ENCODE data around the gene ZBTB44. TPM values are rescaled to one million over a fixed set of nuclear protein-coding genes. Genes with fewer than 3 reads are reported as not detected.
"Not testable (repeated sequence)": the region's sequence is repeated elsewhere in the genome, so short reads cannot be mapped to it uniquely, and the experiment has no call there.

Gene ZBTB44, protein sequence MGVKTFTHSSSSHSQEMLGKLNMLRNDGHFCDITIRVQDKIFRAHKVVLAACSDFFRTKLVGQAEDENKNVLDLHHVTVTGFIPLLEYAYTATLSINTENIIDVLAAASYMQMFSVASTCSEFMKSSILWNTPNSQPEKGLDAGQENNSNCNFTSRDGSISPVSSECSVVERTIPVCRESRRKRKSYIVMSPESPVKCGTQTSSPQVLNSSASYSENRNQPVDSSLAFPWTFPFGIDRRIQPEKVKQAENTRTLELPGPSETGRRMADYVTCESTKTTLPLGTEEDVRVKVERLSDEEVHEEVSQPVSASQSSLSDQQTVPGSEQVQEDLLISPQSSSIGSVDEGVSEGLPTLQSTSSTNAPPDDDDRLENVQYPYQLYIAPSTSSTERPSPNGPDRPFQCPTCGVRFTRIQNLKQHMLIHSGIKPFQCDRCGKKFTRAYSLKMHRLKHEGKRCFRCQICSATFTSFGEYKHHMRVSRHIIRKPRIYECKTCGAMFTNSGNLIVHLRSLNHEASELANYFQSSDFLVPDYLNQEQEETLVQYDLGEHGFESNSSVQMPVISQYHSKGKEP
- total RNA-seq, result 165 TPM

DNA sequence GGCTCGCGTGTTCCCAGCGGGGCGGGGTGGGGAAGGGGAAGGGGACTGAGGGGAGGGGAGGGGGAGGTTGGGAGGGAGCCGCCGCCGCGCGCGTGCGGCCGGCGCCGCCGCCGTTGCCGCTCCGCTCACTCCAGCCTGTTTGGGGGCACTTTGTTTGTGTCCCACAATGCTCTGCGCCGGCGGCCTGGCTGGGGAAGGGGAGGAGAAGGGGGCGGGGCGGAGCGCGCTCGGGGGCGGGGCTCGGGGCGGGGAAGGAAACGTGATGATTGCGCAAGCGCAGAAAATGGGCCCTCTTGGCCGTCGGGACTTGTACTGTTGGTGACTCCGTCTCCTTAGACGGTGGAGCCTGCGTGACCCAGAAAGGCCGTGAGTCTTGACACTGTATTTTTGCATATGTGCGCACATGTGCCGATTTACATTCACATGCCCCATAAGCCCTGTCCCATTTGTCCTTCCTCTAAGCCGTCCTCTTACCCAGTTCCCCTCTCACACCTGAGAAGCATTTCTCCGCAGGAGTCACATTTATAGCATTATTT lies at the start of gene ZBTB44:
Gene ZBTB44, minus strand, starts transcription at position 168 of the 536 bp plus-strand sequence. CDS start 53,044 bp downstream, outside the sequence.
- FAIRE-seq (no peak), DNase-seq (ENCODE audit: low spot score in 2 of 2) (peak; percentile 96 to 98)

DNA sequence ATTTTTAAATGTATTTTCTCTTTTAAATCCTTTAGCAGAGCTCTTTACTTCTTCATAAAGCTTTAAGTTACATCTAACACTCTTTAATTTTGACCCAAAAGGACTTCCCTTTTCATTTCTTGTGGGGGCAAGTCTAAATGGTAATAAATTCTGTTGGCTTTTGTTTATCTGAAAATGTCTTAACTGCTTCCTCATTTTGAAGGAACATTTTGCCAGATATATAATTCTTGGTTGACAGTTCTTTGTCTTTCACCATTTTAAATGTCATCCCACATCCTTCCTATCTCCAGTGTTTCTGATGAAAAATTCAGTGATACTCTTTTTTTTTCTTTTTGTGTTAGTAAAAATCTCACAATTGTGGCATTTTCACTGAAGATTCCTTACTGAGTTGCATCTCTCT lies 44.7 kb upstream of the ZBTB44 start:
- FAIRE-seq, result no peak
- no peak for DNase-seq (ENCODE audit: low spot score in 2 of 2)

DNA sequence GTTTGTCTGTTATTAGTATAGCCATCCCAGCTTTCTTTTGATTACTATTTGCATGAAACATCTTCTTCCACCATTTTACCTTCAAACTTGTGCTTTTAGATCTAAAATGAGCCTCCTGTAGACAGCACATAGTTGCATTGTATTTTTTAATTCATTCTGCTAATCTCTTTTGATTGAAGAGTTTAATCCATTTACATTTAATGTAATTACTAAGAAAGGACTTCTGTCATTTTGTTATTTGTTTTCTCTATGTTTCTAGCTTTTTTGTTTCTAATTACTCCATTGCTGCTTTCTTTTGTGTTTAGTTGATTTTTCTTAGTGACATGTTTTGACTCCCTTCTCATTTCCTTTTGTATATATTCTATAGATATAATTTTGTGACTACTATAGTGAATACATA lies 43.7 kb upstream of the ZBTB44 start:
- DNase-seq (ENCODE audit: low spot score in 2 of 2) (no peak), FAIRE-seq (peak; percentile 17)

DNA sequence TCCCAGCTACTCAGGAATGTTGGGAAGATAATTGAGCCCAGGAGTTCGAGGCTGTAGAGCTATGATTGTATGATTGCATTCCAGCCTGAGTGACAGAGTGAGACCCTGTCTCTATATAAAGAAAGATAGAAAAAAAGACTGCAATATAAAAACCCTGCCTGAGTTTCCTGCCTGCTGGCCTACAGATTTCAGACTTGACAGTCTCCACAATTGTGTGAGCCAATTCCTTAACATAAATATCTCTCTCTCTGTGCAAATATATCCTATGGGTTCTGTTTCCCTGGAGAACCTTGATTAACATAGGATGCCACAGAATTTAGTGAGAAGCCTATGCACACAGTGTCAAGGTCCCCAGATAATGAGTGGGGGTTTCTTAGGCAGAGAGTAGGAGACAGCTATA lies 32.5 kb upstream of the ZBTB44 start:
- FAIRE-seq, result no peak
- no peak for DNase-seq (ENCODE audit: low spot score in 2 of 2)

DNA sequence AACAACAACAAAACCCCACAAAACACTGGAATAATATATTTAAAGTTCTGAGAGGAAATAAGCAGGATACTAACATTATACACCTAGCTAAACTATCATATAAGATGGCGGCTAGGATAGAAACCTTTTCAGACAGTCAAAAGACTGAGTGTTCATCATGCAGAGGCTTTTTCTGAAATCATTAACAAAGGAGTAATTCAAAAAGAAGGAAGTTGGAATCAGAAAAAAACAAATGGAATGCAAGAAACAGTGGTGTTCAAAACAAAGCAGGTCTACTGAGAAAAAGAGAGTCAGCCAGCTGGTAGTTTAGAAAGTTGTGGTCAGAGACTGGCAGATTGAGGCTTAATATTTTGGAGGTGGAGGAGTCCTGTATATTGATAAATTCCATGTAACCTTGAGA lies 30.1 kb upstream of the ZBTB44 start:
- FAIRE-seq, result no peak
- no peak for DNase-seq (ENCODE audit: low spot score in 2 of 2)

DNA sequence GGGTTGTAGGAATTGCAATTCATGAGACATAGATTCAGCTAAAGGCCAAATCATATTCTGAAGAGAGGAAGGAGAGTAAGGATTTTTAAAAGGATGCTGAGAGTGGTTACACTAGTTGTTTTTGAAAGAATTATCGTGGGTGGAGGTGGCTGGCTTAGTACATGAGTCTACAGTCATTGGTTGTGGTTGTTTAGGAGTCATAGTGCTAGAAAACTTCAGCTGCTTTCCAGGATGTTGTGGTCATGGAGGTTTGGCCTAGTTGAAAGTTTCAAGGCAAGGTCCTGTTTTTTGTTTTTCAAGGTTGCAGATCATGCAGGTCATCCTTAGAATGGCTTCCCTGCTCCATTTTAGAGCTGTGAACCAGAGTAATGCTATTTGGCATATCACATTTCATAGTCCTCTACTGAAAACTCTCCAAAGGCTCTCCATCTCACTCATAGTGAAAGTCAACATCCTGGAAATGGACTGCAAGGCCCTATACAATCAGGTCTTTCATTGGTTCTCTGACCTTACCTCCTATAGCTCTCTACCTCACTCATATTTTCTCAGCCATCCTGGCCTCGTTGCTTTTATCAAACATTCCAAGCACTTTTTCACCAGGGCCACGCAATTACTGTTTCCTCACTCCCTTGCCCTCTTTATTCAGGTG lies 26.1 kb upstream of the ZBTB44 start:
- FAIRE-seq (no peak), DNase-seq (ENCODE audit: low spot score in 2 of 2) (no peak)

DNA sequence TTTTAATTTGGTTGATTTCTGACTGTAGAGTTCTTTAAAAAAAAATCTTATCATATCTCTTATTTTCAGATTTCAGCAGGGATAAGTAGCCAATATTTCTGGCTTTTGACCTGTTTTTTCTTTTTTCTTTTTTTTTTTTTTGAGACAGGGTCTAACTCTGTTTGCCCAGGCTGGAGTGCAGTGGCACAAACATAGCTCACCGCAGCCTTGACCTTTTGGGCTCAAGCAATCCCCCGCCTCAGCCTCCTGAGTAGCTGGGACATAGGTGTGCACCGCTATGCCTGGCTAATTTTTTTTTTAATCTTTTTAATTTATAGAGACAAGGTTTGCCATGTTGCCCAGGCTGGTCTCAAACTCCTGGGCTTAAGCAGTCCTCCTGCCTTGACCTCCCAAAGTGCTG lies 23.9 kb upstream of the ZBTB44 start:
- DNase-seq (ENCODE audit: low spot score in 2 of 2), result no peak
- FAIRE-seq, result no peak

DNA sequence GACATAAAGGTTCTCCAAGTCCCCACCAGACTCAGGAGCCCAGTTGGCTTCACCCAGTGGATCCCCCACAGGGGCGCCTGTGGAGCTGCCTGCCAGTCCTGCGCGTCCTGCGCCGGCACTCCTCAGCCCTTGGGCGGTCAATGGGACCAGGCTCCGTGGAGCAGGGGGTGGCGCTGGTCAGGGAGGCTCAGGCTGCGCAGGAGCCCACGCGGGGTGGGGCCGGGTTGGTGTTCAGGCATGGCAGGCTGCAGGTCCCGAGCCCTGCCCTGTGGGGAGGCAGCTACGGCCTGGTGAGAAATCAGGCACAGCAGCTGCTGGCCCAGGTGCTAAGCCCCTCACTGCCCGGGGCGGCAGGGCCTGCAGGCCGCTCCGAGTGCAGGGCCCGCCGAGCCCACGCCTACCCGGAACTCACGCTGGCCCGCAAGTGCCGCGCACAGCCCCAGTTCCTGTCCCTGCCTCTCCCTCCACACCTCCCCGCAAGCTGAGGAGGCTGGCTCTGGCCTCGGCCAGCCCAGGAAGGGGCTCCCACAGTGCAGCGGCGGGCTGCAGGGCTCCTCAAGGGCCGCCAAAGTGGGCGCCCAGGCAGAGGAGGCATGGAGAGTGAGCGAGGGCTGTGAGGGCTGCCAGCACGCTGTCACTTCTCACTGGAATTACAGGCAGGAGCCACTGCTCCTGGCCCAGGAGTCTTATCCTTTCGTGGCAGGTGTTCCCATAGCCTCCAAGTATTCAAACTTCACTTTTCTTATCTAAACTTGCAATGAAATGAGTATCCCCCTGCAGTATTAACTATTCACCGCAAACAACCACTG lies 22.8 kb upstream of the ZBTB44 start:
- DNase-seq (ENCODE audit: low spot score in 2 of 2), result no peak

DNA sequence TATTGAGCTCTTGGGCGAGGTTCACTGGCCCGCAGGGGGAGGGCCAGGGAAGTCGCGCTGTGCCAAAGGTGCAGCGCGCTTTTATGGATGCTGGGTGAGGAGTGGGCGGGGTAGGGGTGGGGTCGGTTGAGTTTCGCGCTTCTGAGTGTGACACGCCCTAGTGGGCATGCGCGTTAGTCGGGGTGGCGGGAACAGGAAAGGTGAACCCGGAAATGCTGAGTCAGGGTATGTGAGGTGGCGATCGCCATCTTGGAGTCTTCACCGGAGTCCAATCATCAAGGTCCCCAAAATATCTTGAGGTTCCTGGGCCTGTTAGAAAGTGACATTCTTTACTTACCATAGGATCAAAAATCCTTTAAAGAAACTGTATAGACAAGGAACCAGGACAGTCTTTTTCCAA lies 16.7 kb upstream of the ZBTB44 start:
- FAIRE-seq; DNase-seq (ENCODE audit: low spot score in 2 of 2): not testable (repeated sequence)

More for the DNA sequence above, 22.8 kb upstream of the ZBTB44 start:
- FAIRE-seq, result no peak

DNA sequence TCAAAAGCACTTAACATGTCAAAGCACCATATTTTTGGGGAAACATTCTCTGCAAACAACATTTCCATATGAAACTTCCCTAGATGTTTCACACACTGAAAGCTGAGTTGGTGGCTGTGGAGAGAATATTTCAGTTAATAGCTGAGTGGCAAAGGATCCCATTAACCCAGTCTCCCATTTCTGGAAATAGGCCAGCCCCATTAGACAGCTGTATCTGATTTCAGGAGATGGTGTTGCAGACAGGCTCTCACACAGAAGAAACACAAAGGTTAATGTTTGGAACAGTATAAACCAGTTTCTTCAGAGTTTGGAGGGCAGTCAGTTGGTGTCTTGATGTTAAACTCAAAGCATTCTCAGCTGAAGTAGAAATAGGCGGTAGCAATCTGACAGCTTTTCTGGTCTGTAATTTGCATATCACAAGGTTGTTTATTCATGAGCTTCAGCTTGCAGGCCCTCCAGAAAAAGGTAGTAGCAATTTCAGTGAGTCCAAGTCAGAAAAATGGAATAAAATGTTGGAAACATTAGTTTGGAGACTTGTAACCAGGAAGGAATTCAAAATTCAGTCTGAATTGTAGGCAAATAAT lies 15.5 kb upstream of the ZBTB44 start:
- no peak for FAIRE-seq
- no peak for DNase-seq (ENCODE audit: low spot score in 2 of 2)

DNA sequence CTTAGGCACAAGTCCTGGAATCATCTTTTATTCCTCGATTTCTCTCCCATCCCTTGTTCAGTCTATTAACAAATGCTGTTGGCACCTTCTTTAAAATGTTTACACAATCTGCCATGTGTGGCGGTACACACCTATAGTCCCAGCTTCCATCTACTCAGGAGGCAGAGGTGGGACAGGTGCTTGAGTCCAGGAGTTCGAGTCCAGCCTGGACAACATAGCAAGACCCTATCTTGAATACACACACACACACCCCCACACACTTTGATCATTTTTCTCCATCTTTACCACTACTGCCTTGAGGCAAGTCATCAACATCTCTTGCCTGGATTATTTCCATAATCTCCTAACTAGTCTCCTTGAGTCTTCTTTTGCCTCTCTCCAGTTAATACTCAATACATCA lies 13.7 kb upstream of the ZBTB44 start:
- DNase-seq (ENCODE audit: low spot score in 2 of 2) (no peak), FAIRE-seq (no peak)

DNA sequence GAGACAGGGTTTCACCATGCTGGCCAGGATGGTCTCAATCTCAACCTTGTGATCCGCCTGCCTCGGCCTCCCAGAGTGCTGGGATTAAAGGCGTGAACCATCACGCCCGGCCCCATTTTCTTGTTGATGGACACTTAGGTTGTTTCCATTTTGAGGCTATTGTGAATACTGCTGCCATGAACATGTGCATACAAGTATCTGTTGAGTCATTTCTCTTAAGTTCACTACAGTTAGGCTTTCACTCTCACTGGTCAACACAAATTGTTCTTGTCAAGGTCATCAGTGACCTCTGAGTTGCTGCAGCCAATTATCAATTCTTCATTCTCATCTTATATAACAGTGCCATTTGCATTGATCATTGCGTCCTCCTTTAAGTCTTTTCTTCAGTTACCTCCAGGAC lies 13.0 kb upstream of the ZBTB44 start:
- FAIRE-seq (no peak), DNase-seq (ENCODE audit: low spot score in 2 of 2) (no peak)

DNA sequence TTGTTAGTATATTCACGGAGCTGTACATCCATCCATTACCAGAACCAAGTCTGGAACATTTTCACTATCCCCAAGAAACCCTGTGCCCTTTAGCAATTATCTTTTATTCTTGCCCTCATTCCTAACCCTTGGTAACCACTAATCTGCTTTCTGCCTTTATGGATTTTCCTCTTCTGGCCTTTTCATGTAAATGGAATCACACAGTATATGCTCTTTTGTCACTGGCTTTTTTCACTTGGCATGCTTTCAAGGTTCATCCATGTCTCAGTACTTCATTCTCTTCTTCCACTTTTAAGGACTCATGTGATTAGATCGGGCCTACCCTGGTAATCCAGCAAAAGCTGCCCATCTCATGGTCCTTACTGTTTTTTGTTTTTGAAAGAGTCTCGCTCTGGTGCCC lies 11.0 kb upstream of the ZBTB44 start:
- DNase-seq (ENCODE audit: low spot score in 2 of 2) (no peak), FAIRE-seq (no peak)

DNA sequence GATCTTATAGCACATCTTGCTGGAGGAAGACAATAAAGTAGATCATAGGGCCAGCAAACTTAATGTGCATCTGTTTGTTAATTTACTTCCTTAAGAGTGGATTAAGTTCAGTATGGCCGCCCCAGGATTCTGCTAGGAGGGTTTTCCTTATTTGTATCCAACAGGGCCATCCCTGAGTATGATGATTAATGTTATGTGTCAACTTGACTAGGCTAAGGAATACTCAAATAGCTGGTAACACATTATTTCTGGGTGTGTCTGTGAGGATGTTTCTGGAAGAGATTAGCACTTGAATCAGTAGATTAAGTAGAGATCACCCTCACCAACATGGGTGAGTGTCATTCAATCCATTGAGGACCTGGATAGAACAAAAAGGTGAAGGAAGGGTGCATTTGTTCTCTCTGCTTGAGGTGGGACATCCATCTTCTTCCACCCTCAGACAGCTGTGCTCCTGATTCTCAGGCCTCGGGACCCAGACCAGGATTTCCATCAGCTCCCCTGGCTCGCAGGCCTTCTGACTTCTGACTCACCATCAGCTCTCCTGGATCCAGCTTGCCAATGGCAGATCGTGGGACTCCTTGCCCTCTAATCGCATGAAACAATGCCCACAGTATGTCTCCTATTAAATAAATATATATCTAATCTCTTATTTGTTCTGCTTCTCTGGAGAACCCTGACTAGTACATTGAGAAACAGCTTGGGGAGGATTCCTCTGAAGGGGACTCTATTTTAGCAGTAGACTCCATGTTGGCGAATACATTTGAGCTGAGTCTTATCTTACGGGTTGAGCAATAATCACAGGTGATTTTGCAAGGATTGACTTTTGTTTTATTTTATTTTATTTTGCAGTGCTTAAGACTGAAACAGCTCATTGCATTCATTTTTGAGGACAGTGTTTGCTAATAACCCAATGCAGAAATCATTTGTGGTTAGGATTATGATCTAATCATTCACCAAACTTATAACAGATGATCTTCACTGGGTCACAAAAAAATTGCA lies 9.0 kb upstream of the ZBTB44 start:
- FAIRE-seq (no peak), DNase-seq (ENCODE audit: low spot score in 2 of 2) (no peak)

DNA sequence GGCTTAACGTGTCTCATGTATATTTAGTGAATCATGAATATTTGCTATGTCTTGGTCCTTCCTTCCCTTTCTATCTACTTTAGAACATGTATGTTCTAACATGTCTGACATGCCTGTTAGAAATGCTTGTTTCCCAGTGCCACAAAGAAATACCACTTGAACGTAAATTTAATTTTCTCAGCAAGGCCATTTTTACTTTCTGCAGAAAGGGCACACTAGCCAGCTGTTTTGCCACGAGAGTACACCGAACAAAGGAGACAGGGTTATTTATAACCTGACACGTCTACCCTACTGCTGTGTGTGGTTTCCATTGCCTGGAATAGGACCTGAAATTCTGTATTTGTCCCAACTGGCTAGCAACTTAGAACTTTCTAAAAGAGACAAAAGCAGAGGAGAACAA lies 7.4 kb upstream of the ZBTB44 start:
- DNase-seq (ENCODE audit: low spot score in 2 of 2), result no peak
- no peak for FAIRE-seq

DNA sequence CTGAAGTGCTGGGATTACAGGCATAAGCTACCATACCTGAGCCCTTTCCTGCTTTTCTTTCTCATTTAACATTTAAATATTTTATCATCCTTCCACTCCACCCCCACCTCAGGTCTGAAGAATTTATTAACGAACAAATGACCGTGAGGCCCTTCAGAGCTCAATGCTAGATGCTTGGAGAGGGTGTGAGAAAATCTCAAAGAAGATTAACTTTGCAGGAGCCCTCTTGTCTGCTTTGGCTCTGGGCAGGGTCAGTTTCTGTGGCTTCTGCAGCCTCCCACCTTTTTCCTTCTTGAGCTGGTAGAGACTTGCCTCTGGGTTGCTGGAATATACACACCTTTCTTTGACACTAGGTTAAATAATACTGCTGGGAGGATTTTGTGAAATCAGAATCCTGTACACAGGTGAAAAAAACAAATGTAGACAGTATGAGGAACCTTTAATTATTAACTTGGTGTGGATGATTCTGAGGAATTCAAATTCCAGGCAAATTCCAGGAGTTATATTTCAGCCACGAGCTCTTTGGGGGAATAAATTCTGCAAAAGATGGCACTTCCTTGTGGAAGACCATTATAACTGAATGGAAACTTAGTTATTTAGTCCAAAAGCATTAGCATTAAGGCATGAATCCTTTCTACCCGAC lies 3.4 kb upstream of the ZBTB44 start:
- DNase-seq (ENCODE audit: low spot score in 2 of 2), result no peak
- no peak for FAIRE-seq

DNA sequence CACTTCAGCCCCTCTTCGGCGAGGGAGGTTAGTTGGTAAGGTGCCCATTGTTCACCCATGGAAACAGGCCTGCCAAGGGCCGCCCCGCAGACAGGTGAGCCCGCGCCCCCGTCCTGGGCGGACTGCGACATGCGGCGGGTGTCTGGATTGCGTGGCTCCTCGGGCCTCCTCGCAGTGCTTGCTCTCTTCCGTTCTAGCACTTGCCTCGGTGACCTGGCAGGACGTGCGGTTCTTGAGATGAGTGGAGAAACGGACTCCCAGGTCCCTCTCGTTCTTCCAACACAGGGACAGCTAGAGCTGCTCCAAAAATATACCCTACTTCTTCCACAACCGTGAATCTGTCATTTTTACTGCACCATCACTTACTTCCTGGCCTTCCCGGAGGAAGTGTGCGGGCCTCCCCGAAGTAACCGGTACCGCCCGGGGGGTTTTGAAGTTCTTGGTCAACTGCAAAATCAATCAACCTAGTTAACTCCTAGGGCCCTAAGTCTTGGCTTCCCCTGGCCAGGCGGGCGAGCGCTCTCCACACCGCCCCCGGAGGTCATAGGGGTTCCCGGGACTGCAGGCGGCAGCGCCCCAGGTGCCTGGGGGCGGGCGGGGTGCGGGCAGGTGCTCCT lies 745 bp upstream of the ZBTB44 start:
- DNase-seq (ENCODE audit: low spot score in 2 of 2), result peak in 1 of 2 donors; percentile 25
- FAIRE-seq, result no peak

DNA sequence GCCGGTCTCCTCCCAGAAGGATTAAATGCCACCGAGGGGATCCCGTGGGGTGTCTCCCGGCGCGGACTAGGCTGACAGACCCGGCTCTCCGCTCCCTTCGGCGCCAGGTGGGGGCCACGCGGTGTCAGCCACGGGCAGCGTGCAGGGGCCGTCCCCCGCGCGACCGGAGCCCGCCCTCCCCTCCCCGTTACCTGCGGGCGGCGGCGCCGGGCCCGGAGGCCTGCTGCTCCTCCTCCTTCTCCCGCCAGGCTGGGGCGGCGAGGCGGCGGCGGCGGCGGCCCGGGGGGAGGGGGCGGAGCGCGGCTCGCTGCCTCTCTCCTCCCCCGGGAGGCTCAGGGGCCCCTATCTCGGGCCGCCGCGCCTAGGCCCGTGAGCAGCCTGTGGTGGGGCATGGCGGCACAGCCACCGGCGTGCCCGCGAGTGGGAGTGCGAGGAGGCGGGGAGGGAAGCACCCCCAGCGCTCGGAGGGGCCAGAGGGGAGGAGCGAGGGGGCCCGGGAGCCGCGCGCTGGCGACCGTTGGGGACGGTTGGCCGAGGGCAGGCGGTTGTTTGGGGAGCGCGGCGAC lies 450 bp downstream of the ZBTB44 start:
- FAIRE-seq, result no peak
- peak; percentile 69 to 81 for DNase-seq (ENCODE audit: low spot score in 2 of 2)

Data from frontal cortex (tissue), 4 donors.